ENCODE measurements around the gene EXO1.
"Not testable (repeated sequence)": the region's sequence is repeated elsewhere in the genome, so short reads cannot be mapped to it uniquely, and the experiment has no call there.

DNA sequence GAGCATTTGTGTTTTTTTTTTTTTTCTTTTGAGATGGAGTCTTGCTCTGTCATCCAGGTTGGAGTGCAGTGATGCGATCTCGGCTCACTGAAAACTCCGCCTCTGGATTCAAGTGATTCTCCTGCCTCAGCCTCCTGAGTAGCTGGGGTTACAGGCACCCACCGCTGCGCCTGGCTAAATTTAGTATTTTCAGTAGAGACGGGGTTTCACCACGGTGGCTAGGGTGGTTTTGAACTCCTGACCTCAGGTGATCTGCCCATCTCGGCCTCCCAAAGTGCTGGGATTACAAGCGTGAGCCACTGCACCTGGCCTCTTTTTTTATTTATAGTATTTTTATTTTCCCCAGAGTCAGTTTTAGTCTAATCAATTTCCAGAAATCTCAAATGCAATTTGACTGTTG is 21.4 kb upstream of the EXO1 start:
- TF ChIP-seq, protein P1, sequence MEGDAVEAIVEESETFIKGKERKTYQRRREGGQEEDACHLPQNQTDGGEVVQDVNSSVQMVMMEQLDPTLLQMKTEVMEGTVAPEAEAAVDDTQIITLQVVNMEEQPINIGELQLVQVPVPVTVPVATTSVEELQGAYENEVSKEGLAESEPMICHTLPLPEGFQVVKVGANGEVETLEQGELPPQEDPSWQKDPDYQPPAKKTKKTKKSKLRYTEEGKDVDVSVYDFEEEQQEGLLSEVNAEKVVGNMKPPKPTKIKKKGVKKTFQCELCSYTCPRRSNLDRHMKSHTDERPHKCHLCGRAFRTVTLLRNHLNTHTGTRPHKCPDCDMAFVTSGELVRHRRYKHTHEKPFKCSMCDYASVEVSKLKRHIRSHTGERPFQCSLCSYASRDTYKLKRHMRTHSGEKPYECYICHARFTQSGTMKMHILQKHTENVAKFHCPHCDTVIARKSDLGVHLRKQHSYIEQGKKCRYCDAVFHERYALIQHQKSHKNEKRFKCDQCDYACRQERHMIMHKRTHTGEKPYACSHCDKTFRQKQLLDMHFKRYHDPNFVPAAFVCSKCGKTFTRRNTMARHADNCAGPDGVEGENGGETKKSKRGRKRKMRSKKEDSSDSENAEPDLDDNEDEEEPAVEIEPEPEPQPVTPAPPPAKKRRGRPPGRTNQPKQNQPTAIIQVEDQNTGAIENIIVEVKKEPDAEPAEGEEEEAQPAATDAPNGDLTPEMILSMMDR (optimal IDR thresholded peaks at IDR 0.05 in 1 of 3, IDR thresholded peaks at IDR 0.05 in 1 of 3, conservative IDR thresholded peaks at IDR 0.05 in 1 of 3; ENCODE audit: extremely low read depth in 1 of 3, insufficient read depth in 2 of 3, low read length in 3 of 3): not testable (repeated sequence)
- not testable (repeated sequence) for TF ChIP-seq EZH2 (IDR thresholded peaks at IDR 0.05; ENCODE audit: low read length)

All from keratinocyte (primary cell).